ENCODE measurements around the gene TSPAN17. TPM values are rescaled to one million over a fixed set of nuclear protein-coding genes. Genes with fewer than 3 reads are reported as not detected.
A peak's percentile ranks its signal among the peaks of the same experiment; 100 is the strongest.

TSPAN17 gene
- total and polyA plus RNA-seq, 2 donors from 2014 or later: 32.1 to 34.3 TPM

DNA sequence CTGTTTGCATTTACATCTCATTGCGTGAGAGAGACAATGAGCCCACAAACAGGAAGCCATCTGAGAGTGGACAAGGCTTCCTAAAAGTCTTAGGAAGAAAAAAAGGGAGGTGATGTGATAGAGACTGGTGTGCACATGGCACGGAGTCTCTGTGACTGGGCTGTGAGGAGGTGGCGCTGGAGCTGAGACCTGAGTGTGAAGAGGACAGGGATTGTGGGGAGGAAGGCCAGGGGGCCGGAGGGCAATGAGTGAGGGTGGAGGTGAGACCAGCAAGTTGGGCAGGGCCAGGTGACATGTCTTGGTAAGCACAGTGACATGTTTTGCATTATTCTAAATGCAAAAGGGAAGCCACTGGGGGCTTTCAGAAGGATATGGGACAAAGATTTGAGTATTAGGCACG is 45.0 kb downstream of the TSPAN17 start:
- no peak for FAIRE-seq

DNA sequence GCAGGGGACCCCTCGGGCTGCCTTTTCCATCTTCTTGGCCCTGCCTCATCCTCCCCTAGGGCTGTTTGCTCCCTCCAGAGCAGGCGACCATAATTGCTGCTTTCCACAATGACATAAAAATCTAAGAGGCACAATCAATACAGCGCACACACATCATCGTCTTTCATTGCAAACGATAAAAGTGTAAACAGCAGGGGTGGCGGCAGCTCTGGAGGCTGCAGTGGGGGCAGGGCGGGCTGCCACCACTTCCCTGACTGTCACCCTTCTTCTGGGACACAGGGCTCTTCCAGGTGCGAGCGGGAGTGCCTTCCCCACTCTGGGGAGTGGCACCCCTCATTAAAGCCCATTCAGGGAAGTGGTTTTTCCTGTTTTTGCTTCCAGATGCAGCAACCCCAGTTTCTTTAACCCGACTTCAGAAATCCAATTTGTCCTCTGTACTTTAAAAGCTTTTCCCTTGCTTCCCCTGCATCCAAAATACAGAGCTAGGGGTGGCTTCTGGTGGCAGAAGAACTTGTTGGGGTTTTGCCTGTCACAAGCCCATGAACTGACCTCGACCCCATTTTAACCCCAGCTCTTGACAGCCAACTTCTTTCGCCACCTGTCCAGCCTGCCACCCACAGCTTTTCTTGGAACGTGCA is 45.7 kb downstream of the TSPAN17 start:
- no peaks in the 10 kb centered on the region for H3K27me3 ChIP-seq (ENCODE audit: control insufficient read depth, insufficient read depth, low read length)
- H3K4me3 ChIP-seq (ENCODE audit: low read length in 3 of 3): no peak overlapping the region

More for the DNA sequence above, 45.0 kb downstream of the TSPAN17 start:
- Histone ChIP-seq H3K27ac (ENCODE audit: low read depth in 2 of 2, low read length in 2 of 2) (no peak overlapping the region), H3K27me3 (ENCODE audit: control insufficient read depth, insufficient read depth, low read length) (no peaks in the 10 kb centered on the region), H3K9ac (ENCODE audit: low read length in 3 of 3) (no peak overlapping the region), H3K4me1 (ENCODE audit: control insufficient read depth in 2 of 3, insufficient read depth in 2 of 3, low read depth in 1 of 3, low read length in 3 of 3) (peaks cover 0 to 3% (median 0%) of the 10 kb centered on the region in 3 donors), H3K36me3 (ENCODE audit: control insufficient read depth in 2 of 3, insufficient read depth in 3 of 3, low read length in 3 of 3) (no peaks in the 10 kb centered on the region), H3K4me3 (ENCODE audit: low read length in 3 of 3) (no peak overlapping the region), H3K9me3 (ENCODE audit: control insufficient read depth in 2 of 3, insufficient read depth in 1 of 3, low read length in 3 of 3) (no peaks in the 10 kb centered on the region)
- intact Hi-C loops (cut with DNase I): no loop called here
- DNase-seq: peak in 1 of 5 donors; percentile 37
- TF ChIP-seq, protein P1, sequence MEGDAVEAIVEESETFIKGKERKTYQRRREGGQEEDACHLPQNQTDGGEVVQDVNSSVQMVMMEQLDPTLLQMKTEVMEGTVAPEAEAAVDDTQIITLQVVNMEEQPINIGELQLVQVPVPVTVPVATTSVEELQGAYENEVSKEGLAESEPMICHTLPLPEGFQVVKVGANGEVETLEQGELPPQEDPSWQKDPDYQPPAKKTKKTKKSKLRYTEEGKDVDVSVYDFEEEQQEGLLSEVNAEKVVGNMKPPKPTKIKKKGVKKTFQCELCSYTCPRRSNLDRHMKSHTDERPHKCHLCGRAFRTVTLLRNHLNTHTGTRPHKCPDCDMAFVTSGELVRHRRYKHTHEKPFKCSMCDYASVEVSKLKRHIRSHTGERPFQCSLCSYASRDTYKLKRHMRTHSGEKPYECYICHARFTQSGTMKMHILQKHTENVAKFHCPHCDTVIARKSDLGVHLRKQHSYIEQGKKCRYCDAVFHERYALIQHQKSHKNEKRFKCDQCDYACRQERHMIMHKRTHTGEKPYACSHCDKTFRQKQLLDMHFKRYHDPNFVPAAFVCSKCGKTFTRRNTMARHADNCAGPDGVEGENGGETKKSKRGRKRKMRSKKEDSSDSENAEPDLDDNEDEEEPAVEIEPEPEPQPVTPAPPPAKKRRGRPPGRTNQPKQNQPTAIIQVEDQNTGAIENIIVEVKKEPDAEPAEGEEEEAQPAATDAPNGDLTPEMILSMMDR (IDR thresholded peaks at IDR 0.05; ENCODE audit: borderline replicate concordance, extremely low read depth, insufficient read depth): no peak

DNA sequence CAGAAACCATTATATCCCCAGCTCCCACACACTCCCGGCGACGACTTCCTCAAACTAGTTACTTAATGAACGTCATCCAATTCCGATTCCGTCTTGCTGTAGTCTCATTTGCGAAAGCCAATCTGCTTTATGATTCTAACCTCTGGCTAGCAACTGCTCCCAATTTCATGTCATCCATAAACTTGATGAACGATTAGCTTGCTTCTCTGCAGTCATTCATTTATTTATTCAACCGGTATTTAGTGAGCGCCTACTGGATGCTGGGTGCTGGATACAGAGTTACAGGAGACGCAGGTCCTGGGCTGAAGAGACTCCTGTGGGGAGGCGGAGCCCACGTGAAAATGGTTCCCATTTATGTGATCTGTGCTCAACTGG is 46.2 kb downstream of the TSPAN17 start:
- intact Hi-C loops (cut with DNase I): no loop called here
- H3K27ac ChIP-seq (ENCODE audit: low read depth in 2 of 2, low read length in 2 of 2): no peak overlapping the region
- peak in 3 of 5 donors; percentile 12 to 83 (median 75) for DNase-seq
- H3K9me3 ChIP-seq (ENCODE audit: control insufficient read depth in 2 of 3, insufficient read depth in 1 of 3, low read length in 3 of 3): no peaks in the 10 kb centered on the region
- TF ChIP-seq, protein P1 (IDR thresholded peaks at IDR 0.05; ENCODE audit: borderline replicate concordance, extremely low read depth, insufficient read depth): no peak
- FAIRE-seq: no peak
- H3K36me3 ChIP-seq (ENCODE audit: control insufficient read depth in 2 of 3, insufficient read depth in 3 of 3, low read length in 3 of 3): no peaks in the 10 kb centered on the region
- no peak overlapping the region for H3K4me3 ChIP-seq (ENCODE audit: low read length in 3 of 3)
- no peaks in the 10 kb centered on the region for H3K27me3 ChIP-seq (ENCODE audit: control insufficient read depth, insufficient read depth, low read length)
- H3K9ac ChIP-seq (ENCODE audit: low read length in 3 of 3): no peak overlapping the region
- H3K4me1 ChIP-seq (ENCODE audit: control insufficient read depth in 2 of 3, insufficient read depth in 2 of 3, low read depth in 1 of 3, low read length in 3 of 3): peaks cover 0 to 3% (median 0%) of the 10 kb centered on the region in 3 donors

More for the DNA sequence above, 45.7 kb downstream of the TSPAN17 start:
- no peak overlapping the region for H3K27ac ChIP-seq (ENCODE audit: low read depth in 2 of 2, low read length in 2 of 2)
- peaks cover 0 to 3% (median 0%) of the 10 kb centered on the region in 3 donors for H3K4me1 ChIP-seq (ENCODE audit: control insufficient read depth in 2 of 3, insufficient read depth in 2 of 3, low read depth in 1 of 3, low read length in 3 of 3)
- FAIRE-seq (no peak), DNase-seq (peak in 4 of 5 donors; percentile 32 to 63 (median 50))
- TF ChIP-seq, protein P1 (IDR thresholded peaks at IDR 0.05; ENCODE audit: borderline replicate concordance, extremely low read depth, insufficient read depth): no peak
- no peaks in the 10 kb centered on the region for H3K9me3 ChIP-seq (ENCODE audit: control insufficient read depth in 2 of 3, insufficient read depth in 1 of 3, low read length in 3 of 3)
- H3K36me3 ChIP-seq (ENCODE audit: control insufficient read depth in 2 of 3, insufficient read depth in 3 of 3, low read length in 3 of 3): no peaks in the 10 kb centered on the region
- H3K9ac ChIP-seq (ENCODE audit: low read length in 3 of 3): no peak overlapping the region
- intact Hi-C loops (cut with DNase I): no loop called here
